Stimulated activated CD8-positive, alpha-beta memory T cell treated with anti-CD3 and anti-CD28 coated beads, Interleukin-12 subunit alpha, Interleukin-12 subunit beta, amount 100 ng/mL, for 4 hours (primary cell): ENCODE measurements around the gene MTX3.

ENCODE experiments used
- DNase-seq: peaks from one replicate; pipeline ENCODE4 v3.0.0-alpha.2; 2020; ENCODE audit warnings: low read depth

The MTX3 gene

DNA sequence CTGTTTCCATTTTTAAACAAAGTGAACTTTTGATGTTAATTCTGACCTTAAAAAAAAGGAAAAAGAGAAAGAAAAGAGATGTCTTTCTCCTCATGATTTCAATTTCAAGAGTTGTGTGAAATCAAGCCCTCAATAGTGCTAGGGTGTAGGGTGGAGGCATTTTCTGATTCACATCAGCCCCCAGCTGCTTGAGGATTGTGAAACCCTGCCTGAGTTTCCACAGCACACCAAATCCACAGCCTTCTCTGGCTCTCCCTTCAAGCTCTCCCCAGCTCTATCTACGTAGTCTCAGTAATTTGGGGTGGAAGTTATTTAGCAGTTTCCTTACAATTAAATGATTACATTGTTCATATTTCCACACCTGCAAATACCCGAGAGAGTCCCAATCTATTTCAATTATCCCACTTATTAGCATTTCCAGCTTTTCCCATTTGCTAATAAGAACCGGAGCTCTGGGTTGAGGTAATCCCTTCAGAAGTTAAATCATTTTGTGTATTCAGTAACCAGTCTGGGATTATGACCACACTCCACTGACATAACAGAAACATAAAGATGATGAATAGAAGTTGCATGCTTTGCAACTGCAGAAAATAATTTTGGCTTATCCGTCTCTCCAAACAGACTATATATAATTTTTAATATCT lies 54.9 kb downstream of the MTX3 start:
- DNase-seq = no peak

DNA sequence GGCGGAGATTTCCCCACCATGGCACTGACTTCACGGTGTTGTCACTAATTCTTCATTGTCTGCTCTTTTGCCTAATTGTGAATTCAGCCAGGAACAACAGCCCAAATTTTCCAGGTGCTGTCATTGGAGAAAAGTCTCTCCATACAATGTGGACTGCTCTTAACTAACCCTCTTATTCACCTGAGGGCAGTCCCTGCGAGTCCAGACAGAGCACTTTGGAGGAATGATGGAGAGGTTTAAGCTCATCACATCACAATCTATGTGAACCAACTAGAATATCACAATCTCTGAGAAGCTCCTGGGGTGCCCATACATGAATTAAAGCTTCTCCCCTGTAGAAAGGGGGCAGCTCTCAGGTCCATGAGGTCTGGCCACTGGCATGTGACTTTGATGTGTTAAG lies 56.4 kb downstream of the MTX3 start:
- DNase-seq = no peak

DNA sequence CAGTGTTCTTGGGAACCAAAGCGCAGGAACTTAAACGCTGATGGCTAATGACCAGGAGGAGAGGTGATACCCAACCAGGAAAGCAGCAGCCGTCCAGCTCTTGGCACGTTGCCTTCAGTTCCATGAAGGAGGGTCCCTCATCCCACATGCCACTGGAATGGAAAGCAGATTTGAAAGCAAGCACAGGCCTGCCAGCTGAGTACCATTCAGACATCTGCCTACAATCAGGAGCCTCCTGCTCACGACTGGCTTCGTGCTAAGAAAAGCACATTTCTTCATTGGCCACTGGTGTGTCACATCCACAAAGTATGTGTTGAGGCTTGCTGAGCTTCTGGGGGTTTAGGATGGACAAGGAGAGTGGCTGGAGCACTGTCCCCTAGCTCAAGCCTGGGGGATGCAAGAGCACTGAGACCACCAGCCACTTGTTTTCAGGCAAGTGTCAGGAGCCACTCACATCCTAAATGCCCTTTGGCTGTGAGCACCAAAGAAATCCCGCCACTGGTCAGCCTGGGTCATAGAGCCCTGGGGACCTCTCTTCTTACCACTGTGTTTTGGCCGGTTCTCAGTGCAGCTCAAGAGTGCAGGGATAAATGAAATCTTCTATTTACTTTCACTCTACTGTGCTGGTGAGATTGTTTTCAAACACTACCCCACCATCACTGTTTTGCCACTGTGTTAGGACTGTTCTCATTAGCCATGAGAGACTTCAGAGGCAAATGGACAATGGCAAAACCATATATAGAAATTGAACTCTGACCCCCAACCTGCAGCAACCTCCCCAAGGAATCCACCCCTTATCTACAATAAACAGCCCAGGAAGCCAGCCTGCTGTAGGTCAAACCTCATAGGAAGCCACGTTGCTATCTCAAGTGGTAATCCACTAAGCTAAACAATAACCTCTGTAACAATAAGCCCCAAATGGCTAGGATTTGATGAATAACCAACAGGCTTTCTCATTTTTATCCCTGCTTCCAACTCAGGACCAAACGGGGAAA lies 58.3 kb downstream of the MTX3 start:
- no peak for DNase-seq

DNA sequence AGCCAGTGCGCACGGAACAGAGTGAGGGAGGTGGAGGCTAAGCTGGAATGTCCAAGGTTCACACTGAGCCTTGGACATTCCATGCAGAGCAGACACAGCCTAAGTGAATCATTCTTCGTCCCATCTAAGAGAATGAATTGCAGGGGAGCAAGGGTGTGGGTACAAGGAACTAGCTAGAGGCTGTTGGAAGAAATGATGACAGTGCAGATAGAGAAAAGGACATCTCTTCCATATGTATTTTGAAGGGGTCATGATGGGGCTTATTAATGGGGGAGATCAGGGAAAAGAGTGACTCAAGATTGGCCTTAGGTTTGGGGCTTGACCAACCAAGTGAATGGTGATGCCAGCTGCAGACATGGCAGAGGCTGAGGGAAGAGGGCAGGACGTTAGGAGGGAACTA lies 59.2 kb downstream of the MTX3 start:
- DNase-seq = no peak

DNA sequence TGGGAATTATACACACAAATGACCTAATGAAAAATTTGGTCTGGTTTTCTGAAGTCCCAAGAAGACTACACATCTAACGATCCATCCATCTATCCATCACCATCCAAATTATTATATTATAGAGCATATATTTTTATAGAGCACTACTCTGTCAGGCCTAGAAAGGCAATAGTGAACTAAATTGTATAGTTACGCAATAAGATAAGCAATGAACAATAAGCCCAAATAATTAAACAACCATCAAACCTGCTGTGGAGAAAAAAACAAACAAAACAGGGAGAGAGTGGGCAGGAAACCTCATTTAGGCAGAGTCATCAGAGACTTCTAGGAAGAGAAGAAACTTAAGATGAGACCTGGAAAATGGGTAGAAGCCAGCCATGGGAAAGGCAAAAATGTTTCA lies 59.7 kb downstream of the MTX3 start:
- DNase-seq = no peak

DNA sequence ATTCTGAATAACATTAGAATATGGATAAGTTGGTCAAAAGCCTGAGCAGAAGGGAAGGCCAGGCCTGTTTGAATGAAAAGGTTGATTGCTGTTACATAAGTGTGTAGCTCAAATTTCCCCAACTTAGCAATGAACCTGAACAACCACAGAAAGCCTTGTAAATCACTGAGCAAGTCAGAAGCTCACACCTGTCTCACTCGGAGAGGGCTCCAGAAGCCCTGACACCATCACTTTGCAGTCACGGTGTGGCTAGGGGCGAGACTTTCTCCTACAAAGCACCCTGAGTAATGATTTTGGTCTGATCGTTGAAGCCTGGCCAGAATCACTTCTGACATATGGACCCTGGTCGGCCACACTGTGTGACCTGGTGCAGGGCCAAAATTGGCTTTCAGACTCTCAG lies 62.0 kb downstream of the MTX3 start:
- no peak for DNase-seq
